ENCODE measurements around the gene MAGOH.
"Not testable (repeated sequence)": the region's sequence is repeated elsewhere in the genome, so short reads cannot be mapped to it uniquely, and the experiment has no call there.

DNA sequence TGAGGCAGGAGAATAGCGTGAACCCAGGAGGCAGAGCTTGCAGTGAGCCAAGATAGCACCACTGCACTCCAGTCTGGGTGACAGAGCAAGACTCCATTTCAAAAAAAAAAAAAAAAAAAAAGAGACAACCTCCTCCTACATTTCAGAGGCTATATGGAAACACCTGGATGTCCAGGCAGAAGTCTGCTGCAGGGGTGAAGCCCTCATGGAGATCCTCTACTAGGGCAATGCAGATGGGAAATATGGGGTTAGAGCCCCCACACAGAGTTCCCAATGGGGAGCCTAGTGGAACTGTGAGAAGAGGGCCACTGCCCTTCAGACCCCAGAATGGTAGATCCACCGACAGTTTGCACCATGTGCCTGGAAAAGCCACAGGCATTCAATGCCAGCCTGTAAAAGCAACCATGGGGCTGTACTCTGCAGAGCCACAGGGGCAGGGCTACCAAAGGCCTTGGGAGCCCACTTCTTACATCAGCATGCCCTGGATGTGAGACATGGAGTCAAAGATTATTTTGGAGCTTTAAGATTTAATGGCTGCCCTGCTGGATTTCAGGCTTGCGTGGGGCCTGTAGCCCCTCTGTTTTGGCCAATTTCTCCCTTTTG, 32.1 kb downstream of the MAGOH start:
- TF ChIP-seq, protein P1, sequence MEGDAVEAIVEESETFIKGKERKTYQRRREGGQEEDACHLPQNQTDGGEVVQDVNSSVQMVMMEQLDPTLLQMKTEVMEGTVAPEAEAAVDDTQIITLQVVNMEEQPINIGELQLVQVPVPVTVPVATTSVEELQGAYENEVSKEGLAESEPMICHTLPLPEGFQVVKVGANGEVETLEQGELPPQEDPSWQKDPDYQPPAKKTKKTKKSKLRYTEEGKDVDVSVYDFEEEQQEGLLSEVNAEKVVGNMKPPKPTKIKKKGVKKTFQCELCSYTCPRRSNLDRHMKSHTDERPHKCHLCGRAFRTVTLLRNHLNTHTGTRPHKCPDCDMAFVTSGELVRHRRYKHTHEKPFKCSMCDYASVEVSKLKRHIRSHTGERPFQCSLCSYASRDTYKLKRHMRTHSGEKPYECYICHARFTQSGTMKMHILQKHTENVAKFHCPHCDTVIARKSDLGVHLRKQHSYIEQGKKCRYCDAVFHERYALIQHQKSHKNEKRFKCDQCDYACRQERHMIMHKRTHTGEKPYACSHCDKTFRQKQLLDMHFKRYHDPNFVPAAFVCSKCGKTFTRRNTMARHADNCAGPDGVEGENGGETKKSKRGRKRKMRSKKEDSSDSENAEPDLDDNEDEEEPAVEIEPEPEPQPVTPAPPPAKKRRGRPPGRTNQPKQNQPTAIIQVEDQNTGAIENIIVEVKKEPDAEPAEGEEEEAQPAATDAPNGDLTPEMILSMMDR (IDR thresholded peaks at IDR 0.05) = not testable (repeated sequence)
- TF ChIP-seq POLR2A (IDR thresholded peaks at IDR 0.05) = not testable (repeated sequence)

Measured in stomach (tissue), 4 donors.